Ovary (tissue), 9 donors: ENCODE measurements around the gene CEACAM5. TPM values are rescaled to one million over a fixed set of nuclear protein-coding genes. Genes with fewer than 3 reads are reported as not detected.
A peak's percentile ranks its signal among the peaks of the same experiment; 100 is the strongest.
"Not testable (repeated sequence)": the region's sequence is repeated elsewhere in the genome, so short reads cannot be mapped to it uniquely, and the experiment has no call there.

Experiments
- DNase-seq, 5 donors: peaks; one replicate each; pipeline ENCODE4 v3.0.0-alpha.2; 2019 to 2020
- H3K27ac ChIP-seq, 2 donors: fragments of 200-600 bp; one replicate each; pipeline versions ENCODE4 v1.5.1 to v1.8.0; 2019 to 2022
- H3K27me3 ChIP-seq: fragments of 200-600 bp; one replicate; pipeline ENCODE4 v1.8.0; 2022
- H3K36me3 ChIP-seq: fragments of 200-600 bp; sonication (generic); one replicate; pipeline ENCODE4 v1.5.1; 2019
- H3K4me1 ChIP-seq: one replicate; pipeline ENCODE4 v1.8.1; 2013; ENCODE audit warnings: mild to moderate bottlenecking, moderate library complexity; ENCODE audit not compliant: insufficient read depth
- H3K4me3 ChIP-seq: fragments of 200-600 bp; sonication (generic); one replicate; pipeline ENCODE4 v1.5.1; 2017
- H3K9me3 ChIP-seq, 2 donors: fragments of 200-600 bp in 1 of 2; sonication (generic) in 1 of 2; one replicate each; pipeline versions ENCODE4 v1.5.1 to v1.8.1; 2013 to 2019; ENCODE audit warnings: mild to moderate bottlenecking in 1 of 2, moderate library complexity in 1 of 2
- EP300 ChIP-seq: sonication (generic); formaldehyde crosslinking; IDR thresholded peaks from one replicate; pipeline ENCODE4 v1.6.1; 2017; ENCODE audit warnings: antibody characterized with exemption
- POLR2A ChIP-seq: fragments of 450-650 bp; IDR thresholded peaks from one replicate; pipeline ENCODE4 v1.6.1; 2017; ENCODE audit warnings: antibody characterized with exemption, mild to moderate bottlenecking, moderate library complexity
- WGBS, 3 donors: extraction: QIAGEN DNeasy Blood & Tissue Kit in 1 of 3; methylation state at CpG; one replicate each; pipeline versions ENCODE4 v1.1.5 to v1.1.7; 2013 to 2017; 5-methylcytosine and 5-hydroxymethylcytosine counted together
- intact Hi-C, 4 donors: fragments of 100-400 bp; cut with DNase I; formaldehyde crosslinking; loops; one replicate each; pipeline versions ENCODE4 v1.11.0 to v1.15.1; 2022 to 2023
- polyA plus RNA-seq, 2 donors: library from polyadenylated mRNA; stranded (reverse); fragments of 200-250 nt in 1 of 2; fragments of 350-450 nt in 1 of 2; fragmentation: Illumina TruSeq in 1 of 2; extraction: RNeasy Lipid Tissue Mini Kit (QIAGEN cat#74804) in 1 of 2; gene quantifications; one replicate each; pipeline ENCODE4 v1.2.3, GENCODE V29; 2013 to 2014
- total RNA-seq, 7 donors: library from RNA; depleted of rRNA in 2 of 7; stranded (reverse); fragments of >200 nt in 2 of 7; fragmentation: NEBNext Ultra II Directional in 3 of 7; extraction: Animal tissue kit (Norgen Biotek cat#: 25700) in 3 of 7; gene quantifications; one replicate each; pipeline versions ENCODE4 v1.1.0 to v1.2.4, GENCODE V29; 2016 to 2023
- TF ChIP-seq, protein P1 (sequence below), 3 donors: fragments of 450-650 bp in 2 of 3; fragments of 200-600 bp in 1 of 3; IDR thresholded peaks; one replicate each; pipeline versions ENCODE4 v1.5.1 to v1.8.0; 2016 to 2022; ENCODE audit warnings: antibody characterized with exemption in 3 of 3, mild to moderate bottlenecking in 1 of 3
- donor health status: DM: no; HTN: no; CAD: no; lungs with moderate emphysema.
- donor health status: DM: no; HTN: no; CAD: no.
- donor health status: Bipolar disorder and iron deficiency.
- donor health status: DM: yes; HTN: yes; CAD: no.
- donor health status: DM: no; HTN: no; CAD: no.
- donor health status: DM: yes; HTN: yes; CAD: no.

The CEACAM5 gene
- total and polyA plus RNA-seq, 9 donors = 0.27 to 1.5 (median 1.3) TPM; not detected in 6

DNA sequence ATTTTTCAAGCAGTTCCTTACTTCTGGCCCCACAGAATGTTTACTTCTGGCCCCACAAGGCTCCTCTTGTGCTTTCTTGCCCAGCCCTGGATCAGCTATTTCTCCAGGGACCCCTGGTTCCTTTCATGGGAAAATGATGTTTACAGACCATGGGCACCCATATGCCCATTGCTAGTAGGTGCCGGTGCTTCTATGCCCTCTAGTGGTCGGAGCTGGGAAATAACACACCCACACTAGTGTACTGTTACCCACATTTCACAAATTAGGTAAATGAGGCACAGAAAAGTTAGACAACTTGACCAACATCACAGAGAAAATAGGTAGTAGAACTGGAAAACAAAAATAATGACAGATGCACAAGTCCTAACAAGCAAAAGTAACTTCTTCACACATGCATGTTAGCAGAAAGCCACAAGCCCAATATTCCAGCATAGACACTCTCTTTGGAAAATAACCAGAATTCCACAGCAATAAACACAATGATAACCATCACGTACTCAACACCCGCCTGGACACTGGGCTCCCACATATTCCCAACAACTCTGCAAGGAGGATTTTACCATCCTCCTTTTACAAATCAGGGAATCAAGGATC, 45.6 kb downstream of the CEACAM5 start:
- DNase-seq = peak in 1 of 5 donors; percentile 21
- no peaks in the 10 kb centered on the region for H3K36me3 ChIP-seq
- no peaks in the 10 kb centered on the region for H3K9me3 ChIP-seq
- no peaks in the 10 kb centered on the region for H3K27me3 ChIP-seq
- H3K4me3 ChIP-seq = no peak overlapping the region
- WGBS, 3 donors = 5 to 10% (median 10%) methylated on average over 4 of the region's 4 CpGs
- no peak overlapping the region for H3K27ac ChIP-seq
- intact Hi-C loops = no loop called here
- no peaks in the 10 kb centered on the region for H3K4me1 ChIP-seq
- TF ChIP-seq POLR2A (no peak), EP300 (no peak)
- TF ChIP-seq, protein P1, sequence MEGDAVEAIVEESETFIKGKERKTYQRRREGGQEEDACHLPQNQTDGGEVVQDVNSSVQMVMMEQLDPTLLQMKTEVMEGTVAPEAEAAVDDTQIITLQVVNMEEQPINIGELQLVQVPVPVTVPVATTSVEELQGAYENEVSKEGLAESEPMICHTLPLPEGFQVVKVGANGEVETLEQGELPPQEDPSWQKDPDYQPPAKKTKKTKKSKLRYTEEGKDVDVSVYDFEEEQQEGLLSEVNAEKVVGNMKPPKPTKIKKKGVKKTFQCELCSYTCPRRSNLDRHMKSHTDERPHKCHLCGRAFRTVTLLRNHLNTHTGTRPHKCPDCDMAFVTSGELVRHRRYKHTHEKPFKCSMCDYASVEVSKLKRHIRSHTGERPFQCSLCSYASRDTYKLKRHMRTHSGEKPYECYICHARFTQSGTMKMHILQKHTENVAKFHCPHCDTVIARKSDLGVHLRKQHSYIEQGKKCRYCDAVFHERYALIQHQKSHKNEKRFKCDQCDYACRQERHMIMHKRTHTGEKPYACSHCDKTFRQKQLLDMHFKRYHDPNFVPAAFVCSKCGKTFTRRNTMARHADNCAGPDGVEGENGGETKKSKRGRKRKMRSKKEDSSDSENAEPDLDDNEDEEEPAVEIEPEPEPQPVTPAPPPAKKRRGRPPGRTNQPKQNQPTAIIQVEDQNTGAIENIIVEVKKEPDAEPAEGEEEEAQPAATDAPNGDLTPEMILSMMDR (IDR thresholded peaks at IDR 0.05) = no peak

DNA sequence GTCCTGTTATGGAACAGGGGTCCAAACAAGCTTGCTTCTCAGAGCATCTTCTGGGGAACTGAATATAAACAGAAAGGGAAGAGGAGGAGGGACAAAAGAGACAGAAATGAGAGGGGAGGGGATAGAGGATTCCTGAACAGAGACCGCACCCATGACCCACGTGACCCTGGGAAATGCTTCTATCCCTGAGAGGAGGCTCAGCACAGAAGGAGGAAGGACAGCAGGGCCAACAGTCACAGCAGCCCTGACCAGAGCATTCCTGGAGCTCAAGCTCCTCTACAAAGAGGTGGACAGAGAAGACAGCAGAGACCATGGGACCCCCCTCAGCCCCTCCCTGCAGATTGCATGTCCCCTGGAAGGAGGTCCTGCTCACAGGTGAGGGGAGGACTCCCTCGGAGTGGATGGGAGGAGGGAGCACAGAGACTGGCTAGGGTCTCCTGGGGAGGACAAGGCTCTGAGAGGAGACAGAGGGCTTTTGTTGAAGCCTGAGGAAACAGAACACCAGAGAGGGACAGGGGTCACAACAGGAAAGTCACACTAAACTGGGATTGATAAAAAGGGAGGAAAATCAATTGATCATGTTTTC, 47.0 kb downstream of the CEACAM5 start, which contains the start of gene CEACAM6:
Gene CEACAM6 (plus strand): TSS at position 203 of the 586 bp plus-strand sequence. CDS start 109 bp downstream, at position 312.
- 33 to 53% (median 34%) methylated on average over 3 of the region's 3 CpGs for WGBS, 3 donors
- Histone ChIP-seq H3K4me3 (no peak within 1 kb of the TSS), H3K36me3 (no peaks in the 10 kb centered on the region), H3K27ac (no peak within 1 kb of the TSS), H3K9me3 (no peaks in the 10 kb centered on the region), H3K27me3 (no peaks in the 10 kb centered on the region), H3K4me1 (no peaks in the 10 kb centered on the region)
- TF ChIP-seq, protein P1 (IDR thresholded peaks at IDR 0.05) = no peak
- no peak for TF ChIP-seq POLR2A
- no peak for TF ChIP-seq EP300
- intact Hi-C loops = no loop called here
- DNase-seq = no peak

GRCh38 chr19:41758846-41759245, 50.4 kb downstream of the CEACAM5 start:
- intact Hi-C loops = no loop called here
- Histone ChIP-seq H3K27ac (no peak overlapping the region), H3K9me3 (no peaks in the 10 kb centered on the region), H3K36me3 (no peaks in the 10 kb centered on the region), H3K4me1 (no peaks in the 10 kb centered on the region), H3K4me3 (no peak overlapping the region), H3K27me3 (no peaks in the 10 kb centered on the region)
- no peak for DNase-seq
- TF ChIP-seq EP300 = no peak
- TF ChIP-seq POLR2A = no peak
- TF ChIP-seq, protein P1 (IDR thresholded peaks at IDR 0.05) = no peak
- 73 to 76% (median 76%) methylated on average over 9 of the region's 9 CpGs for WGBS, 3 donors

- Histone ChIP-seq H3K36me3 (no peaks in the 10 kb centered on the region), H3K27ac (no peak overlapping the region), H3K27me3 (no peaks in the 10 kb centered on the region), H3K9me3 (no peaks in the 10 kb centered on the region), H3K4me3 (no peak overlapping the region), H3K4me1 (no peaks in the 10 kb centered on the region)
- DNase-seq = no peak
- WGBS, 3 donors = 81 to 95% (median 87%) methylated on average over 2 of the region's 2 CpGs
- TF ChIP-seq POLR2A (no peak), EP300 (no peak)
- TF ChIP-seq, protein P1 (IDR thresholded peaks at IDR 0.05) = no peak
- intact Hi-C loops = no loop called here
Measured at GRCh38 chr19:41767115-41767514, 58.7 kb downstream of the CEACAM5 start.

DNA sequence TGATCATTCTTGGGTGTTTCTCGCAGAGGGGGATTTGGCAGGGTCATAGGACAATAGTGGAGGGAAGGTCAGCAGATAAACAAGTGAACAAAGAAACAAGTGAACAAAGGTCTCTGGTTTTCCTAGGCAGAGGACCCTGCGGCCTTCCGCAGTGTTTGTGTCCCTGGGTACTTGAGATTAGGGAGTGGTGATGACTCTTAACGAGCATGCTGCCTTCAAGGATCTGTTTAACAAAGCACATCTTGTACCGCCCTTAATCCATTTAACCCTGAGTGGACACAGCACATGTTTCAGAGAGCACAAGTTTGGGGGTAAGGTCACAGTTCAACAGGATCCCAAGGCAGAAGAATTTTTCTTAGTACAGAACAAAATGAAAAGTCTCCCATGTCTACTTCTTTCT, 59.7 kb downstream of the CEACAM5 start:
- H3K9me3 ChIP-seq, DNase-seq, H3K27ac ChIP-seq, H3K27me3 ChIP-seq, H3K36me3 ChIP-seq, intact Hi-C loops, H3K4me1 ChIP-seq, H3K4me3 ChIP-seq: not testable (repeated sequence)
- WGBS, 3 donors = 64 to 66% (median 65%) methylated on average over 4 to 5 of the region's 5 CpGs
